ENCODE results near the gene KIAA0825.

The KIAA0825 gene

DNA sequence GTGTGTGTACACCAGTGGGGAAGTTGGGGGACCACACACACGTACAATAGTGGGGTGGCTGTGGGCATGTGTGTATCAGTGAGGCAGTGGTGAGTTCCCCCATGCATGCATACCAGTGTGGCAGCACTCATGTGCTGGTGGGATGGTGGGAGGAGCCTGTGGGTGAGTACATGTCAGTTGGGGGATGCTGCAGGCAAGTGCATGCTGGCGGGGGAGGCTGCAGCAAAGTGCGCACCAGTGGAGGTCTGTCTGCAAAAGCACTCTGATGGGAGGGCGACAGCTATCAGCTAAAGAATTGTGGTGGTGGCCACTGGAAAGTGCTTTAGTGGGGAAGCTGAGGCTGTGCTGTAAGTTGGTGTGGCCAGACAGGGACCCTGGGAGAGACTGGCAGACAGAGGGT is 418.8 kb downstream of the KIAA0825 start:
- Histone ChIP-seq H3K4me3 (ENCODE audit: low read depth, low read length, poor library complexity, severe bottlenecking) (no peak overlapping the region), H3K27me3 (ENCODE audit: insufficient read depth, low read length) (no peaks in the 10 kb centered on the region), H3K9me3 (ENCODE audit: low read length) (no peaks in the 10 kb centered on the region), H2AFZ (ENCODE audit: low read length) (no peak overlapping the region), H3K4me2 (ENCODE audit: low read length) (no peak overlapping the region), H3F3A (ENCODE audit: insufficient read depth, low read length) (no peaks in the 10 kb centered on the region), H3K9me2 (ENCODE audit: low read depth, low read length) (no peaks in the 10 kb centered on the region), H3K27ac (ENCODE audit: low read depth, low read length, poor library complexity, severe bottlenecking) (no peak overlapping the region), H3K36me3 (ENCODE audit: insufficient read depth, low read length) (no peaks in the 10 kb centered on the region), H4K20me1 (ENCODE audit: insufficient read depth, low read length) (no peaks in the 10 kb centered on the region), H3K9ac (ENCODE audit: low read length) (no peak overlapping the region), H3K79me2 (ENCODE audit: insufficient read depth, low read length) (no peaks in the 10 kb centered on the region), H3K4me1 (ENCODE audit: insufficient read depth, low read length, severe bottlenecking) (no peaks in the 10 kb centered on the region)
- TF ChIP-seq, protein P1, sequence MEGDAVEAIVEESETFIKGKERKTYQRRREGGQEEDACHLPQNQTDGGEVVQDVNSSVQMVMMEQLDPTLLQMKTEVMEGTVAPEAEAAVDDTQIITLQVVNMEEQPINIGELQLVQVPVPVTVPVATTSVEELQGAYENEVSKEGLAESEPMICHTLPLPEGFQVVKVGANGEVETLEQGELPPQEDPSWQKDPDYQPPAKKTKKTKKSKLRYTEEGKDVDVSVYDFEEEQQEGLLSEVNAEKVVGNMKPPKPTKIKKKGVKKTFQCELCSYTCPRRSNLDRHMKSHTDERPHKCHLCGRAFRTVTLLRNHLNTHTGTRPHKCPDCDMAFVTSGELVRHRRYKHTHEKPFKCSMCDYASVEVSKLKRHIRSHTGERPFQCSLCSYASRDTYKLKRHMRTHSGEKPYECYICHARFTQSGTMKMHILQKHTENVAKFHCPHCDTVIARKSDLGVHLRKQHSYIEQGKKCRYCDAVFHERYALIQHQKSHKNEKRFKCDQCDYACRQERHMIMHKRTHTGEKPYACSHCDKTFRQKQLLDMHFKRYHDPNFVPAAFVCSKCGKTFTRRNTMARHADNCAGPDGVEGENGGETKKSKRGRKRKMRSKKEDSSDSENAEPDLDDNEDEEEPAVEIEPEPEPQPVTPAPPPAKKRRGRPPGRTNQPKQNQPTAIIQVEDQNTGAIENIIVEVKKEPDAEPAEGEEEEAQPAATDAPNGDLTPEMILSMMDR (IDR thresholded peaks at IDR 0.05; ENCODE audit: low read length): no peak
- TF ChIP-seq EZH2 (IDR thresholded peaks at IDR 0.05; ENCODE audit: borderline replicate concordance, low read length): no peak

DNA sequence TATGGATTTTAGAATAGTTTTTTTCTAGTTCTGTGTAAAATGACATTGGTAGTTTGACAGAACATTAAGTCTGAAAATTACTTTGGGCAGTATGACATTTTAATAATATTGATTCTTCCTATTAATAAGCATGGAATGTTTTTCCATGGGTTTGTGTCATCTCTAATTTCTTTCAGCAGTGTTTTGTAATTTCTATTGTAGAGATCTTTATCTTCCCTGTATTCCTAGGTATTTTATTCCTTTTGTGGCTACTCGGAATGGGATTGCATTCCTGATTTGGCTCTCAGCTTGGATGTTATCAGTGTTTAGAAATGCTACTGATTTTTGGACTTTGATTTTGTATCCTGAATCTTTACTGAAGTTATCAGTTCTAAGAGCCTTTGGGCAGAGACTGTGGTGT is 420.4 kb downstream of the KIAA0825 start:
- Histone ChIP-seq H3K36me3 (ENCODE audit: insufficient read depth, low read length) (no peaks in the 10 kb centered on the region), H3K9me3 (ENCODE audit: low read length) (no peaks in the 10 kb centered on the region), H3K79me2 (ENCODE audit: insufficient read depth, low read length) (no peaks in the 10 kb centered on the region), H3K9me2 (ENCODE audit: low read depth, low read length) (no peaks in the 10 kb centered on the region), H3F3A (ENCODE audit: insufficient read depth, low read length) (no peaks in the 10 kb centered on the region), H2AFZ (ENCODE audit: low read length) (no peak overlapping the region), H3K4me1 (ENCODE audit: insufficient read depth, low read length, severe bottlenecking) (no peaks in the 10 kb centered on the region), H3K27me3 (ENCODE audit: insufficient read depth, low read length) (no peaks in the 10 kb centered on the region), H3K4me3 (ENCODE audit: low read depth, low read length, poor library complexity, severe bottlenecking) (no peak overlapping the region), H3K9ac (ENCODE audit: low read length) (no peak overlapping the region), H3K27ac (ENCODE audit: low read depth, low read length, poor library complexity, severe bottlenecking) (no peak overlapping the region), H3K4me2 (ENCODE audit: low read length) (no peak overlapping the region), H4K20me1 (ENCODE audit: insufficient read depth, low read length) (no peaks in the 10 kb centered on the region)
- TF ChIP-seq, protein P1 (IDR thresholded peaks at IDR 0.05; ENCODE audit: low read length): no peak
- no peak for TF ChIP-seq EZH2 (IDR thresholded peaks at IDR 0.05; ENCODE audit: borderline replicate concordance, low read length)

DNA sequence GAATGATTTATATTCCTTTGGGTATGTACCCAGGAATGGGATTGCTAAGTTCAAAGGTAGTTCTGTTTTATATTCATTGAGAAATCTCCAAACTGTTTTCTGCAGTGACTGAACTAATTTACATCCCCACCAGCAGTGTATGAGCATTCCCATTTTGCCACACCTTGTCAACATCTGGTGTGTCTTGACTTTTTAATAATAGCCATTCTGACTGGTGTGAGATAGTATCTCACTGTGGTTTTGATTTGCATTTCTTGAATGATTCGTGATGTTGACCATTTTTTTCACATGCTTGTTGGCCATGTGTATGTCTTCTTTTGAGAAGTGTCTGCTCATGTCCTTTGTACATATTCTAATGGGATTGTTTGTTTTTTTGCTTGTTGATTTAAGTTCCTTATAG is 421.5 kb downstream of the KIAA0825 start:
- no peaks in the 10 kb centered on the region for H3K27me3 ChIP-seq (ENCODE audit: insufficient read depth, low read length)
- no peak overlapping the region for H3K4me2 ChIP-seq (ENCODE audit: low read length)
- H2AFZ ChIP-seq (ENCODE audit: low read length): no peak overlapping the region

More for the DNA sequence above, 421.5 kb downstream of the KIAA0825 start:
- H3K4me3 ChIP-seq (ENCODE audit: low read depth, low read length, poor library complexity, severe bottlenecking): no peak overlapping the region
- H3F3A ChIP-seq (ENCODE audit: insufficient read depth, low read length): no peaks in the 10 kb centered on the region
- no peaks in the 10 kb centered on the region for H3K79me2 ChIP-seq (ENCODE audit: insufficient read depth, low read length)
- no peaks in the 10 kb centered on the region for H3K36me3 ChIP-seq (ENCODE audit: insufficient read depth, low read length)
- no peaks in the 10 kb centered on the region for H4K20me1 ChIP-seq (ENCODE audit: insufficient read depth, low read length)
- H3K9me3 ChIP-seq (ENCODE audit: low read length): no peaks in the 10 kb centered on the region
- TF ChIP-seq EZH2 (IDR thresholded peaks at IDR 0.05; ENCODE audit: borderline replicate concordance, low read length): no peak
- TF ChIP-seq, protein P1 (IDR thresholded peaks at IDR 0.05; ENCODE audit: low read length): no peak
- H3K9me2 ChIP-seq (ENCODE audit: low read depth, low read length): no peaks in the 10 kb centered on the region
- no peak overlapping the region for H3K9ac ChIP-seq (ENCODE audit: low read length)
- H3K4me1 ChIP-seq (ENCODE audit: insufficient read depth, low read length, severe bottlenecking): no peaks in the 10 kb centered on the region
- H3K27ac ChIP-seq (ENCODE audit: low read depth, low read length, poor library complexity, severe bottlenecking): no peak overlapping the region
